ENCODE data around the gene EEF1AKMT4.

- TF ChIP-seq CTCF (IDR thresholded peaks at IDR 0.05; ENCODE audit: insufficient read depth, low read length) (no peak), POLR2AphosphoS5 (IDR thresholded peaks at IDR 0.05; ENCODE audit: low read depth) (no peak), GABPA (IDR thresholded peaks at IDR 0.05; ENCODE audit: low read depth) (no peak), SPI1 (IDR thresholded peaks at IDR 0.05; ENCODE audit: borderline replicate concordance, low read depth) (no peak)
- TF ChIP-seq, protein P1, sequence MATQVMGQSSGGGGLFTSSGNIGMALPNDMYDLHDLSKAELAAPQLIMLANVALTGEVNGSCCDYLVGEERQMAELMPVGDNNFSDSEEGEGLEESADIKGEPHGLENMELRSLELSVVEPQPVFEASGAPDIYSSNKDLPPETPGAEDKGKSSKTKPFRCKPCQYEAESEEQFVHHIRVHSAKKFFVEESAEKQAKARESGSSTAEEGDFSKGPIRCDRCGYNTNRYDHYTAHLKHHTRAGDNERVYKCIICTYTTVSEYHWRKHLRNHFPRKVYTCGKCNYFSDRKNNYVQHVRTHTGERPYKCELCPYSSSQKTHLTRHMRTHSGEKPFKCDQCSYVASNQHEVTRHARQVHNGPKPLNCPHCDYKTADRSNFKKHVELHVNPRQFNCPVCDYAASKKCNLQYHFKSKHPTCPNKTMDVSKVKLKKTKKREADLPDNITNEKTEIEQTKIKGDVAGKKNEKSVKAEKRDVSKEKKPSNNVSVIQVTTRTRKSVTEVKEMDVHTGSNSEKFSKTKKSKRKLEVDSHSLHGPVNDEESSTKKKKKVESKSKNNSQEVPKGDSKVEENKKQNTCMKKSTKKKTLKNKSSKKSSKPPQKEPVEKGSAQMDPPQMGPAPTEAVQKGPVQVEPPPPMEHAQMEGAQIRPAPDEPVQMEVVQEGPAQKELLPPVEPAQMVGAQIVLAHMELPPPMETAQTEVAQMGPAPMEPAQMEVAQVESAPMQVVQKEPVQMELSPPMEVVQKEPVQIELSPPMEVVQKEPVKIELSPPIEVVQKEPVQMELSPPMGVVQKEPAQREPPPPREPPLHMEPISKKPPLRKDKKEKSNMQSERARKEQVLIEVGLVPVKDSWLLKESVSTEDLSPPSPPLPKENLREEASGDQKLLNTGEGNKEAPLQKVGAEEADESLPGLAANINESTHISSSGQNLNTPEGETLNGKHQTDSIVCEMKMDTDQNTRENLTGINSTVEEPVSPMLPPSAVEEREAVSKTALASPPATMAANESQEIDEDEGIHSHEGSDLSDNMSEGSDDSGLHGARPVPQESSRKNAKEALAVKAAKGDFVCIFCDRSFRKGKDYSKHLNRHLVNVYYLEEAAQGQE (IDR thresholded peaks at IDR 0.05; ENCODE audit: insufficient replicate concordance, low read depth) = no peak
Measured at GRCh38 chr3:184261854-184262763, 12.6 kb downstream of the EEF1AKMT4 start.
